A549 (cell line): ENCODE data around the gene ARMC9.
"Not testable (repeated sequence)": the region's sequence is repeated elsewhere in the genome, so short reads cannot be mapped to it uniquely, and the experiment has no call there.

Source experiments
- ESRRA ChIP-seq: fragments of 150-350 bp; IDR thresholded peaks from 2 replicates; pipeline ENCODE4 v1.6.1; 2014; ENCODE audit warnings: mild to moderate bottlenecking, low read length, borderline replicate concordance
- KDM5A ChIP-seq: fragments of 200-600 bp; sonication (generic); IDR thresholded peaks from 2 replicates; pipeline ENCODE4 v1.6.1; 2016; ENCODE audit warnings: antibody characterized with exemption, mild to moderate bottlenecking
- NPAS2 ChIP-seq: fragments of 250-450 bp; sonication (Bioruptor Pico); IDR thresholded peaks from 2 replicates; pipeline ENCODE4 v1.8.0; 2022; ENCODE audit warnings: mild to moderate bottlenecking, moderate library complexity, borderline replicate concordance
- PBX3 ChIP-seq: IDR thresholded peaks from 2 replicates; pipeline ENCODE4 v1.6.1; 2012
- POLR2A ChIP-seq: IDR thresholded peaks from 2 replicates; pipeline ENCODE4 v1.6.1; 2012; ENCODE audit warnings: mild to moderate bottlenecking, low read length
- POLR2AphosphoS2 ChIP-seq: conservative IDR thresholded peaks from 2 replicates; pipeline ENCODE4 v1.6.1; 2012; ENCODE audit warnings: low read length, improper control_type of control experiment, inconsistent platforms
- REST ChIP-seq: fragments of 200-600 bp; sonication (generic); IDR thresholded peaks from 2 replicates; pipeline ENCODE4 v1.6.1; 2016; ENCODE audit warnings: antibody characterized with exemption, mild to moderate bottlenecking, moderate library complexity
- RFX5 ChIP-seq: fragments of 450-650 bp; IDR thresholded peaks from 2 replicates; pipeline ENCODE4 v1.7.1; 2014; ENCODE audit warnings: antibody characterized with exemption, mild to moderate bottlenecking, moderate library complexity
- SMC3 ChIP-seq: fragments of >200 bp; sonication (Bioruptor Twin); formaldehyde crosslinking; IDR thresholded peaks from 3 replicates; pipeline ENCODE4 v1.6.1; 2018; ENCODE audit warnings: inconsistent platforms
- USF2 ChIP-seq: fragments of 450-650 bp; IDR thresholded peaks from 2 replicates; pipeline ENCODE4 v1.6.1; 2014; ENCODE audit warnings: antibody characterized with exemption
- TF ChIP-seq, protein P1 (sequence below): IDR thresholded peaks from 2 replicates; pipeline ENCODE4 v1.6.1; 2012
- TF ChIP-seq, protein P2 (sequence below): fragments of >200 bp; sonication (Bioruptor Twin); formaldehyde crosslinking; IDR thresholded peaks from 3 replicates; pipeline ENCODE4 v1.5.1; 2016

GRCh38 chr2:231178805-231179204 is 19.6 kb upstream of the ARMC9 start:
- TF ChIP-seq, protein P1, sequence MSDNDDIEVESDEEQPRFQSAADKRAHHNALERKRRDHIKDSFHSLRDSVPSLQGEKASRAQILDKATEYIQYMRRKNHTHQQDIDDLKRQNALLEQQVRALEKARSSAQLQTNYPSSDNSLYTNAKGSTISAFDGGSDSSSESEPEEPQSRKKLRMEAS: not testable (repeated sequence)
- not testable (repeated sequence) for TF ChIP-seq POLR2AphosphoS2; POLR2A; ESRRA; PBX3; NPAS2 (CRISPR knock-in tag); SMC3; USF2; KDM5A; RFX5; REST
- TF ChIP-seq, protein P2, sequence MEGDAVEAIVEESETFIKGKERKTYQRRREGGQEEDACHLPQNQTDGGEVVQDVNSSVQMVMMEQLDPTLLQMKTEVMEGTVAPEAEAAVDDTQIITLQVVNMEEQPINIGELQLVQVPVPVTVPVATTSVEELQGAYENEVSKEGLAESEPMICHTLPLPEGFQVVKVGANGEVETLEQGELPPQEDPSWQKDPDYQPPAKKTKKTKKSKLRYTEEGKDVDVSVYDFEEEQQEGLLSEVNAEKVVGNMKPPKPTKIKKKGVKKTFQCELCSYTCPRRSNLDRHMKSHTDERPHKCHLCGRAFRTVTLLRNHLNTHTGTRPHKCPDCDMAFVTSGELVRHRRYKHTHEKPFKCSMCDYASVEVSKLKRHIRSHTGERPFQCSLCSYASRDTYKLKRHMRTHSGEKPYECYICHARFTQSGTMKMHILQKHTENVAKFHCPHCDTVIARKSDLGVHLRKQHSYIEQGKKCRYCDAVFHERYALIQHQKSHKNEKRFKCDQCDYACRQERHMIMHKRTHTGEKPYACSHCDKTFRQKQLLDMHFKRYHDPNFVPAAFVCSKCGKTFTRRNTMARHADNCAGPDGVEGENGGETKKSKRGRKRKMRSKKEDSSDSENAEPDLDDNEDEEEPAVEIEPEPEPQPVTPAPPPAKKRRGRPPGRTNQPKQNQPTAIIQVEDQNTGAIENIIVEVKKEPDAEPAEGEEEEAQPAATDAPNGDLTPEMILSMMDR: not testable (repeated sequence)
